IMR-90 (cell line): Measurements from ENCODE around the gene PILRA. TPM values are rescaled to one million over a fixed set of nuclear protein-coding genes. Genes with fewer than 3 reads are reported as not detected.

ENCODE experiments used
- ATAC-seq: fragments of 200-7000 bp; cut with Tn5 transposase; 2 replicates; pipeline ENCODE4 v1.9.1; 2020; ENCODE audit warnings: low read depth, mild to moderate bottlenecking, moderate library complexity
- BruUV-seq: library from RNA; stranded (reverse); fragments of 400-500 nt; replicated peaks from 2 replicates; lab custom pipeline; 2021; lab: Mats Ljungman, UMichigan
- CTCF ChIA-PET: fragments of 300-600 bp; formaldehyde crosslinking; extraction: SDS; loops from one replicate; lab custom pipeline; 2021; ENCODE audit warnings: antibody characterized with exemption; lab: Yijun Ruan, JAX
- POLR2A ChIA-PET: fragments of 300-600 bp; sonication (Branson Sonifier 250); formaldehyde crosslinking; loops from one replicate; lab custom pipeline; 2022; ENCODE audit warnings: antibody characterized with exemption; ENCODE audit not compliant: unreplicated experiment; lab: Charles Lee
- DNase-seq: peaks from one replicate; pipeline ENCODE4 v3.0.0; 2013
- H2AFZ ChIP-seq: replicated peaks from 2 replicates; pipeline ENCODE3; 2013; ENCODE audit warnings: low read length, mild to moderate bottlenecking; ENCODE audit not compliant: poor library complexity
- H2AK5ac ChIP-seq: 2 replicates; pipeline ENCODE4 v1.6.1; 2013; ENCODE audit warnings: low read depth, low read length, inconsistent platforms
- H2AK9ac ChIP-seq: replicated peaks from 2 replicates; pipeline ENCODE3; 2013; ENCODE audit warnings: mild to moderate bottlenecking, low read depth, low read length, moderate library complexity; ENCODE audit not compliant: poor library complexity
- H2BK120ac ChIP-seq: 2 replicates; pipeline ENCODE4 v1.6.1; 2013; ENCODE audit warnings: low read depth, low read length, inconsistent platforms
- H2BK15ac ChIP-seq: 3 replicates; pipeline ENCODE4 v1.6.1; 2013; ENCODE audit warnings: low read depth, low read length, inconsistent platforms
- H2BK20ac ChIP-seq: 2 replicates; pipeline ENCODE4 v1.6.1; 2013; ENCODE audit warnings: low read depth, mild to moderate bottlenecking, inconsistent platforms, low read length, moderate library complexity
- H2BK5ac ChIP-seq: 2 replicates; pipeline ENCODE4 v1.6.1; 2013; ENCODE audit warnings: mild to moderate bottlenecking, low read depth, low read length, inconsistent platforms; ENCODE audit not compliant: poor library complexity, severe bottlenecking
- H3K14ac ChIP-seq: replicated peaks from 2 replicates; pipeline ENCODE4 v1.6.1; 2013; ENCODE audit warnings: low read depth, low read length, inconsistent platforms
- H3K18ac ChIP-seq: 2 replicates; pipeline ENCODE4 v1.6.1; 2013; ENCODE audit warnings: low read depth, low read length, control low read depth
- H3K23ac ChIP-seq: 2 replicates; pipeline ENCODE4 v1.6.1; 2013; ENCODE audit warnings: low read depth, low read length, inconsistent platforms
- H3K27ac ChIP-seq: 2 replicates; pipeline ENCODE4 v1.5.1; 2013; ENCODE audit warnings: mild to moderate bottlenecking, control low read depth, low read length; ENCODE audit not compliant: insufficient read depth
- H3K27me3 ChIP-seq: 2 replicates; pipeline ENCODE4 v1.6.1; 2013; ENCODE audit warnings: low read length; ENCODE audit not compliant: control insufficient read depth, insufficient read depth
- H3K36me3 ChIP-seq: 2 replicates; pipeline ENCODE4 v1.6.1; 2013; ENCODE audit warnings: low read length, mixed read lengths; ENCODE audit not compliant: control insufficient read depth, insufficient read depth
- H3K4ac ChIP-seq: 2 replicates; pipeline ENCODE4 v1.6.1; 2013; ENCODE audit warnings: low read depth, low read length, inconsistent platforms
- H3K4me1 ChIP-seq: 2 replicates; pipeline ENCODE4 v1.6.1; 2013; ENCODE audit warnings: low read length, mixed read lengths; ENCODE audit not compliant: control insufficient read depth, insufficient read depth
- H3K4me2 ChIP-seq: 2 replicates; pipeline ENCODE4 v1.6.1; 2013; ENCODE audit warnings: low read depth, mild to moderate bottlenecking, control low read depth, low read length, moderate library complexity
- H3K4me3 ChIP-seq: 2 replicates; pipeline ENCODE4 v1.5.1; 2013; ENCODE audit warnings: low read depth, mild to moderate bottlenecking, control low read depth, low read length, moderate library complexity; ENCODE audit not compliant: insufficient read depth
- H3K56ac ChIP-seq: 2 replicates; pipeline ENCODE4 v1.6.1; 2013; ENCODE audit warnings: low read length, inconsistent platforms; ENCODE audit not compliant: insufficient read depth; ENCODE audit errors: extremely low read depth
- H3K79me1 ChIP-seq, 2 experiments: 2 replicates each; pipeline ENCODE4 v1.6.1; 2013; ENCODE audit warnings: low read length in 2 of 2, inconsistent platforms in 1 of 2, low read depth in 1 of 2
- H3K9ac ChIP-seq: 2 replicates; pipeline ENCODE4 v1.6.1; 2013; ENCODE audit warnings: low read depth, low read length, control low read depth
- H3K9me1 ChIP-seq: 2 replicates; pipeline ENCODE4 v1.6.1; 2013; ENCODE audit warnings: low read length, inconsistent platforms; ENCODE audit not compliant: insufficient read depth
- H3K9me3 ChIP-seq: 2 replicates; pipeline ENCODE4 v1.6.1; 2013; ENCODE audit warnings: low read length; ENCODE audit not compliant: control insufficient read depth, insufficient read depth
- H4K20me1 ChIP-seq: 2 replicates; pipeline ENCODE4 v1.6.1; 2013; ENCODE audit warnings: low read length, inconsistent platforms; ENCODE audit not compliant: insufficient read depth
- H4K5ac ChIP-seq: 2 replicates; pipeline ENCODE4 v1.6.1; 2013; ENCODE audit warnings: mild to moderate bottlenecking, low read depth, low read length, control low read depth
- H4K8ac ChIP-seq, 2 experiments: 2 replicates each; pipeline ENCODE4 v1.6.1; 2013; ENCODE audit warnings: low read depth in 2 of 2, low read length in 2 of 2, control low read depth in 1 of 2, inconsistent platforms in 1 of 2
- H4K91ac ChIP-seq: 2 replicates; pipeline ENCODE4 v1.6.1; 2013; ENCODE audit warnings: low read depth, low read length, inconsistent platforms; ENCODE audit not compliant: insufficient read depth
- BHLHE40 ChIP-seq: fragments of 150-350 bp; IDR thresholded peaks from 2 replicates; pipeline ENCODE4 v1.6.1; 2016; ENCODE audit warnings: mild to moderate bottlenecking, low read depth, low read length
- ELK1 ChIP-seq: fragments of 150-350 bp; IDR thresholded peaks from 2 replicates; pipeline ENCODE4 v1.6.1; 2016; ENCODE audit warnings: low read depth, mild to moderate bottlenecking, low read length, moderate library complexity, borderline replicate concordance
- MAFK ChIP-seq: IDR thresholded peaks from 2 replicates; pipeline ENCODE4 v1.6.1; 2012; ENCODE audit warnings: low read depth, low read length, improper control_type of control experiment
- NFE2L2 ChIP-seq: fragments of 150-350 bp; IDR thresholded peaks from 2 replicates; pipeline ENCODE4 v1.6.1; 2016; ENCODE audit warnings: low read depth, mild to moderate bottlenecking, low read length
- POLR2A ChIP-seq: IDR thresholded peaks from 2 replicates; pipeline ENCODE4 v1.6.1; 2012; ENCODE audit warnings: mild to moderate bottlenecking, low read depth, low read length
- RAD21 ChIP-seq: IDR thresholded peaks from 2 replicates; pipeline ENCODE4 v1.6.1; 2012; ENCODE audit warnings: low read length, improper control_type of control experiment
- RCOR1 ChIP-seq: IDR thresholded peaks from 2 replicates; pipeline ENCODE4 v1.6.1; 2012; ENCODE audit warnings: mild to moderate bottlenecking, low read length, improper control_type of control experiment; ENCODE audit not compliant: insufficient replicate concordance
- RFX5 ChIP-seq: IDR thresholded peaks from 2 replicates; pipeline ENCODE4 v1.8.0; 2012; ENCODE audit warnings: low read depth, mild to moderate bottlenecking, low read length, moderate library complexity
- WGBS, 2 experiments: methylation state at CpG; one replicate each; pipeline versions ENCODE4 v1.1.5 to v1.1.7; 2013; ENCODE audit warnings: missing lambda C conversion rate in 2 of 2; ENCODE audit not compliant: insufficient read length in 1 of 2; ENCODE audit errors: extremely low coverage in 2 of 2; 5-methylcytosine and 5-hydroxymethylcytosine counted together
- dilution Hi-C: fragments of 300-500 bp; cut with HindIII; formaldehyde crosslinking; loops from one replicate; pipeline ENCODE4 v1.14.3; 2018; ENCODE audit warnings: low sequenced_read_pairs; ENCODE audit not compliant: unreplicated experiment
- in situ Hi-C: fragments of 300-500 bp; cut with MboI; formaldehyde crosslinking; loops from 3 replicates; pipeline ENCODE4 v1.14.3; 2019; ENCODE audit warnings: low sequenced_read_pairs, inconsistent platforms, mixed read lengths
- intact Hi-C: fragments of 100-400 bp; cut with micrococcal nuclease; formaldehyde crosslinking; loops from 2 replicates; pipeline ENCODE4 v1.10.0; 2022
- polyA plus RNA-seq, 3 experiments: library from polyadenylated mRNA; depleted of rRNA; stranded (reverse); fragments of >200 nt; gene quantifications; 2 replicates each; pipeline ENCODE4 v1.2.3, GENCODE V29; 2012; ENCODE audit warnings: low replicate concordance in 1 of 3
- total RNA-seq: library from RNA; depleted of rRNA; stranded (reverse); fragments of >200 nt; gene quantifications from 2 replicates; pipeline ENCODE4 v1.2.3, GENCODE V29; 2012

Gene PILRA
- total and polyA plus RNA-seq, 2 of the 4 experiments (the other 2 are of a cell fraction): 0.56 TPM; not detected in 1

- H2AK5ac ChIP-seq: no peak overlapping the region
- no TSS peak for BruUV-seq
- H3K9ac ChIP-seq: no peak overlapping the region
- no peaks in the 10 kb centered on the region for H4K20me1 ChIP-seq
- no peaks in the 10 kb centered on the region for H3K79me1 ChIP-seq
- H3K23ac ChIP-seq: no peak overlapping the region
- H3K4me3 ChIP-seq: no peak overlapping the region
- no peak overlapping the region for H2AFZ ChIP-seq
- H3K9me1 ChIP-seq: no peaks in the 10 kb centered on the region
- no peaks in the 10 kb centered on the region for H3K9me3 ChIP-seq
- H2AK9ac ChIP-seq: no peak overlapping the region
- no peaks in the 10 kb centered on the region for H3K27me3 ChIP-seq
- TF ChIP-seq RCOR1 (no peak), BHLHE40 (no peak), POLR2A (no peak), RFX5 (no peak), RAD21 (no peak), MAFK (no peak), NFE2L2 (no peak), ELK1 (no peak)
- H3K56ac ChIP-seq: no peak overlapping the region
- H3K4me1 ChIP-seq: no peaks in the 10 kb centered on the region; the same call in 1 of the 2 replicates
- no peaks in the 10 kb centered on the region for H3K36me3 ChIP-seq
- POLR2A ChIA-PET: no interaction called here
- no CpG with 5 or more reads among the region's 1 CpG for WGBS, 2 experiments
- H4K5ac ChIP-seq: no peak overlapping the region
- no peak overlapping the region for H3K27ac ChIP-seq
- dilution Hi-C loops (no loop called here), intact Hi-C loops (no loop called here), in situ Hi-C loops (no loop called here)
- no peak overlapping the region for H2BK5ac ChIP-seq
- CTCF ChIA-PET: no interaction called here
- H2BK120ac ChIP-seq: no peak overlapping the region
- ATAC-seq (no peak), DNase-seq (no peak)
- no peak overlapping the region for H2BK20ac ChIP-seq
- no peak overlapping the region for H4K91ac ChIP-seq
- H4K8ac ChIP-seq: no peak overlapping the region
- no peak overlapping the region for H3K4me2 ChIP-seq
- no peak overlapping the region for H3K4ac ChIP-seq
- H3K14ac ChIP-seq: no peak overlapping the region
- H2BK15ac ChIP-seq: no peak overlapping the region
- H3K18ac ChIP-seq: no peak overlapping the region
These were observed 46.5 kb downstream of the PILRA start for GRCh38 chr7:100419660-100420226.
